ENCODE results near the gene MYBPC2.

The MYBPC2 gene

DNA sequence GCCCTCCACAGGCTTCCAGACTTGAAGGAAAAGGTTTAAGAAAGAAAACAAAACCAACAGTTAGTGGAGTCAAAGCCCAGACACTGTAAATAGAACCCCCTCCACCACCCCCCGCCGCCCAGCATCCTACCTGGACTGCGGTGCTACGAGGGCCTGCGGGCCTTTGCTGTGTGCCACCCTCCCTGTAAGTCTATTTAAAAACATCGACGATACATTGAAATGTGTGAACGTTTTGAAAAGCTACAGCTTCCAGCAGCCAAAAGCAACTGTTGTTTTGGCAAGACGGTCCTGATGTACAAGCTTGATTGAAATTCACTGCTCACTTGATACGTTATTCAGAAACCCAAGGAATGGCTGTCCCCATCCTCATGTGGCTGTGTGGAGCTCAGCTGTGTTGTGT is 50.2 kb downstream of the MYBPC2 start:
- DNase-seq, result no peak

DNA sequence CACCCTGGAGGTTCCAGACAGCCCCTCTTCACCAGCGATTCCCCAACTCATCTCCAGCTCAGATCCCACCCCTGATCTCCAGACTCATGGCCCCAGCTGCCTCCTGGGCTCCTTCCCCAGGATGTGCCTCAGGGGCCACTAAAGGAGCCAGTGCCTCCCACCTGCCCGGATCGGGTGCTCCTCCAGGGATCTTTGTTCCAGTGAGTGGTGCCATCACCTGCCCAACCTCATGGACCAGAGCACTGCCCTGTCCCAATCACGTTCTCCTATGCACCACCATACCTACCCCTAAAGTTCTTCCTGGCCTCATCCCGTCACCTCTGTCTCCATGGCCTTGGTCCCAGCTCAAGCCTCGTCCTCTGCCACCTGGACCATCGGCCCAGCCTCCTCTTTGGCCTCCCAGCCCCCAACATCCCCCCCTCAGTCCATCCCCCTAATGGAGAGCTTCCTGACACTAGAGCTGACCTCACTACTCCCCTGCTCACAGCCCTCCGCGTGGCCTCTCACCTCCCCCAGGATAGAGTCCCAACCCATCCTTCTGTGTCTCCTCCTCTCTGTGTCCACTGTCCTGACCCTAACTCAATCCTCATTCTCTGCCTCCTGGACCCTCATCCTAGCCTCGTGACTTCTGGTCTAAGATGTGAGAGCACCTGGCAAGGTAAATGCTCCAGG is 52.7 kb downstream of the MYBPC2 start:
- no peak for DNase-seq

DNA sequence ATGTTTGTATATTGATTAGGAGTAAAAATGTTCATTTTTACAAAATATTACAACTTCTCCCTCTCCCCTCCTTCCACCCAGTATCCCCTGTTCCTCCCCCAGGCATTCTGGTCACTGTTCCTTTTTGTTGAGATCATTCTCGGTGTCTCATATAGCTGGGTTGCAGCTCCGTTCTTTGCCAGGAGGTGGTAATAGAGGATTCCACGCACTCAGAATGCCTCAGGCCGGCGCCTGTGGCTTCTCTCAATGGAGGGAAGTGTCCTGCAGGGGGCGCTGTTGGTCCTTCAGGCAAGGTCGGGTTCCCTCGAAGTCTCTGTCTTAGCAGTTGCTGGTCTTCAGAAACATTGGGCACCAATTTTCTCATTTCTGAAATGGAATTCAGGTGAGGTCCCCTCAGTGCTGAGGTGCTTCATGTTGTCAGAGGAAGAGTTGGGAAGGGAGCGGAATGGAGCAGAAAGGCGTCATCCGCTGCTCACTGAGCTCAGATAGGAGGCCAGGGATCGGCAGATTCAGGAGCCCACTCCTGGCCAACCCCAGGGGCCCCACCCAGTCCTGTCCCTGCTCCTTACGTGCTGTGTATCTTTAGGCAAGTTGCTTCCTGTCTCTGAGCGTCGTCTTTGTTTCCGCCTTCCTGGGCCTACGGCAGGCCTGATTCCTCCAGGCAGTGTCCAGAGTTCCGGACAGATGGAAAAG is 54.3 kb downstream of the MYBPC2 start:
- no peak for DNase-seq

DNA sequence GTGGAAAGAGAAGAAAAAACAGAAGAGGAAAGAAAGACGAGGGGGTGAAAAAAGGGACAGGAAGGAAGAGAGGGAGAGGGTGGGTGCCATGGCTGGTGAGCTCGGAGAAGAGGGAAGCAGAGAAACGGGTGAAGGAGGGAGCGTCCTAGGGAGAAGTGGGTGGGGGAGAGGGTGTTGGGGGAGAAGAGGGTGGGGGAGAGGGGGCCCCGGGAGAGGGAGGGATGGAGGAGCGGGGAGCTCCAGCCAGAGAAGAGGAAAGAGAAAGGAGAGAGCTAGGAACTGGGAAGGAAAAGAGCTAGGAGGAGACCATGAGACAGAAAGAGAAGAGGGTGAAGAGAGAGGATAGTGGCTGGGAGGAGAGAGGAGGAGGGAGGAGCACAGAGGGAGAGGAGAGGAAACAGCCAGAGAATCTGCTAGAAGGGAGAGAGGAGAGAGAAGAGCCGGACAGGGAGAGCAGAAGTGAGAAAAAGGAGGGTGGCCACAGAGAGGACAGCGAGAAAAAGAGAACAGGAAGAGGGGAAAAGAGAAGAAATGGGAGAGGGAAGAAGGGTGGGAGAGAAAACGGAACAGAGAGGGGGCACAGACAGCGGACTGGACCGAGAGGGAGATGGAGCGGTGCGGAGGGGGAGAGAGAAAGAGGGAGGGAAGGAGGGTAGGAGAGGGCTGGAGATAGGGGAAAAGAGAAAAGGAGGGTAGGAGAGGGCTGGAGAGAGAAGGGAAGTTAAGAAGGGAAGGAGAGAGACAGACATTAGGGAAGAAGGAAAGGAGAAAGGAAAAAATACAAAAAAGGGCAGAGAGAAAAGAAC is 55.9 kb downstream of the MYBPC2 start:
- no peak for DNase-seq

DNA sequence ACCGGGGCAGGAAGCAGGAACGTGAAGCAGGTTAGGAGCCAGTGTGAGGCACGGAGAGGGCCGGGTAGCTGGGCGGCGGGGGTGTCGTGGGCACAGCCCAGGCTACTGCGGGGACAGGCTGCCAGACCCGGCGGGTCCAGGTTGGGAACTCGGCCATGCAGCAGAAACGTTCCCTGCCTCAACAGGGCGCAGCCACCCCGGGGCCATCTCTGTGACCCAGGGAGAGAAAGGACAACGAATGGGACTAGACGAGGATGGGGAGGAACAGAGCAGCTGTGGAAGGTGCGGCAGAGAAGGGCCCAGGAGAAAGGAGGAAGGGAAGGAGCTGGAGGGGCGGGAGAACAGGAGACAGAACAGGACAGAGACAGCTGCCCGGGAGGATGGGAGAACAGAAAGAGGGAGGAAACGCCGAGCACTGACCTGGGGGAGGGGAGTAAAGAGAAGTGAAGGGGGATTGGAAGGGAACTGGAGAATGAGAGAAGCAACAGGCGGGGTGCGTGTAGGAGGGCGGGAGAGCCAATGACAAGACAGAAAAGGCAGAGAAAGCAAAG is 56.8 kb downstream of the MYBPC2 start:
- DNase-seq, result no peak

DNA sequence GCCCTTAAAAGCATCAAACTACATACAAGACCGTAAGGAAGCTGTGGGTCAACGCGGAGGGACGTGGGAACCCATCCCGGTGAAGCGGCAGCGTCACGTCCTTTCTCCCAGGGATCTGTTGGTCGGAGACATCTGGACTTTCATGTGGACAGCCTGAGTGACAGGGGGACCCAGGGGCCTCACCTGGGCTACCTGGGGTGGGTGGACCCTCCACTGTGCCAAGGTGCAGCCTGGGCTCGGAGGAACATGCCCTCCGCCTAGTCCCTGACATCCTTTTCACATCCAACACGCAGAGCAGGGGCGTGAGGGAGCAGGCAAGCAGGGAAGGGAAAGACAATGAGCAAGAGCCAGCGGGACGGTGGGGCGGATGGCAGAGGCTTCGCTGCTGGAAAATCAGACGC is 57.7 kb downstream of the MYBPC2 start:
- no peak for DNase-seq

DNA sequence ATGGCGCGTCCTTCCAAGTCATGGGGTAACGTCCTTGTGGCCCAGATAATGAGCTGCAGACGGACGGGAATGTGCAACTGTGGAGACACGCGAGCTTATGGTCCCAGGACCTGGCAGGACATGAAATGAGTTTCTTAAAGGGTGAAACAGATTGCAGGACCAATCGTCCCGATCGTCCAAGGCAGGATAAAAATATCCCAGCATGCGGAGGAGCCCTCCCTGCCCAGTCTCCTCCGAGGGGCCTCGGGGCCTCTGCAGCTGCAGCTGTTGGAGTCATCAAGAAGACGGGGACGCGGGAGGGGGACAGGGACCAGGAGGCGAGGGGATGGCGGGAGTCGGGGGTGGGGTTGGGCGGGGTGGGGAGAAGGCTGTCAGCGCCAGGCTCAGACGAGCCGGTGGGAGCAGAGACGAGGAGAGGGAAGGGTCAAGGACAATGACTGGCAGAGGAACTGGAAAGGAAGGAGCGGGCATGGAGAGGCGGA is 58.3 kb downstream of the MYBPC2 start:
- no peak for DNase-seq

DNA sequence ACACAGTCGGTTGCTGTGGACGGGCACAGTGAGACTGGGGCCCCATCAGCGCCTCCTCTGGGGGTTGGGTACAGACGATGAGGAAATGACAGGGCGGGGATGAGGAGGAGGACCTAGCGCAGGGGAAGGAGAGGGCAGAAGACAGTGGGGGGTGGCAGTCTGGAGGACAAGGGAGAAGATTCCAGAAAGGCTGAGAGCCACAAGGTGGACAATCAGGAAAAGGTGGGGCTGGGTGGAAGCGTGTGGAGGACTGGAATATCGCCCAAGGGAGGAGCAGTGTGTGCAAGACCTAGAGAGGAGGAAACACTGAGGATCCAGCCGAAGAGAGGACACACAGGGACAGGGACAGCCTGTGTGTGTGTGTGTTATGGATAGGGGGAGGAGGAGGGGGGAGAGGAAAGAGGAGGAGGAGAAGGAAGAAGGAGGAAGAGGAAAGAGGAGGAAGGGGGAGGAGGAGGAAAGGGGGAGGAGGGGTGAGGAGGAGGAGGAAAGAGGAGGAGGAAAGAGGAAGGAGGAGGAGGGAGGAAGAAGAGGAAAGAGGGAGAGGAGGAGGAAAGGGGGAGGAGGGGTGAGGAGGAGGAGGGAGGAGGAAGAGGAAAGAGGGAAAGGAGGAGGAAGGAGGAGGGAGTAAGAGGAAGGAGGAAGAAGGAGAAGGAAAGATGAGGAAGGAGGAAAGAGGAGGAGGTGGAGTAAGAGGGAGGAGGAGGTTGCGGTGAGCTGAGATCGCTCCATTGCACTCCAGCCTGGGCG is 59.8 kb downstream of the MYBPC2 start:
- no peak for DNase-seq

DNA sequence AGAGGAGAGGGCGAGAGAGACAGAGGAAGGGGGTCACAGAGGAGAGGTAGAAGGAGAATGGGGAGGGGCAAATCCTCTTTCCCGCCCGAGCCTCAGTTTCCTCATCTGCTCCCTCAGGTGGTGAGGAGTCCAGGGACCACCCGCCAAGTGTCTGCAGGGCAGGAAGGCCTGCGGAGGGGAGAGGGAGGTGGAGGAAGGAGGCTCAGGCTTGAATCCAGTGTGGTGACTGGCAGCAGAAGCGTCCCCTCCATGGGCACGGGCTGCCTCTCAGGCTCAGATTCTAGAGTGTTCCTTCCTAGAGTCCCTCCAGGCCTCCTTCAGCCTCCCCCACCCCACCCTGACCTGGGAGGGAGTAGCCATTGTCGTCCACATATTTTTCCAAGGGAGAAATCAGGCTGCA is 60.5 kb downstream of the MYBPC2 start:
- no peak for DNase-seq

DNA sequence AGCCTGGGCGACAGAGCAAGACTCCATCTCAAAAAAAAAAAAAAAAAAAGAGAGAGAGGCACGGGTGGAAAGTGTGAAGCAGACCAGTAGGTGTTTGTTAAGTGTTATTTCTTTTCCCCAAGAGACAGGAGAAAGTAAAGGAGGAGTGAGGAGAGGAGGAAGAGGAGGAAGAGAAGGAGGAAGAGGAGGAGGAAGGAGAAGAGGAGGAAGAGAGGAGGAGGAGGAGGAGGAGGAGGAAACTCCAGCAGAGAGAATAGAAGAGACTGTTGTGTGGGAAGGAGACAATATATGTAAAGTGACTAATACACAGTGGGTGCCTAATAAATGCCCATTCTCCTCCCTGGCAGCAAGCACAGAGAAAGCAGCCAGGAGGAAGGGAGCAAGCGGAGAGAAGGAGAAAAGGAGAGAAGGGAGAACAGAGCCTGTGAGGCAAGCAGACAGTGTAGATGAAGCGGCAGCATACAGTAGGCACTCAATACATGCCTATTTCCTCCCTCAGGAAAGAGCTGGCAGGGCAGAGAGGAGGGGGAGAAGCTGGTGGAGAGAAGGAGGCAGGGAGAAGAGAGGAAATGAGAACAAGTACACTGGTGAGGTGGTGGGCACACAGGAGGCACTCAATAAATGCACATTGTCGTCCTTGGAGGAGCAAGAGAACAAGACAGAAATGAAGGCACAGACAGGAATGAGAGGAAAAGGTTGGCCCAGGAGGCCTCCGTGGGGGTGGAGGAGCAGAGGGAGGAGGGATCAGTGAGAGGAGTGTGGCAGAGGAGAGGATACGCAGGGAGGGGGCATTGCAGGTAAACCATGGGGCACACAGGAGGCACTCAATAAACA is 61.7 kb downstream of the MYBPC2 start:
- DNase-seq, result no peak

DNA sequence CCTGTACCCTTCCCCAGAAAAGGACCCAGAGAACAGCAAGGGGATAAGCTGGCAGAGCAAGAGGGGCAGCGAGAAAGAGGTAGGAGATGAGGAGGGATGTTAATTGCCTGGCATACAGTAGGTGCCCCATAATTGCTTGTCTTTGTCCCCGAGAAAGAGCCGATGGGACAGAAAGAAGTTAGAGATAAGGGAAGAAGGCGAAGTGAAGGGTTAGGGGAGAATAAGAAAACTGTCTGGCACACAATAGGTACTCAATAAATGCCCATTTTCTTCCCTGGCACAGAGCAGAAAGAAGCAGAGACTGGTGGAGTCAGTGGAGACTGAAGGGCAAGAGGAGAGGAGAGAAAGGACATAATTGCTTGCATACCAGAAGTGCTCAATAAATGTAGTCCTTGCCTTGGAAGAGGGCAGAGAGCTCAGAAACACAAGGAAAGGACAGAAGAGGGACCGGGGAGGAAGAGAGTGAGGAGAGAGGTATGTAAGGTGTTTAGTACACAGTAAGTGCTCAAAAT is 62.4 kb downstream of the MYBPC2 start:
- DNase-seq, result no peak

DNA sequence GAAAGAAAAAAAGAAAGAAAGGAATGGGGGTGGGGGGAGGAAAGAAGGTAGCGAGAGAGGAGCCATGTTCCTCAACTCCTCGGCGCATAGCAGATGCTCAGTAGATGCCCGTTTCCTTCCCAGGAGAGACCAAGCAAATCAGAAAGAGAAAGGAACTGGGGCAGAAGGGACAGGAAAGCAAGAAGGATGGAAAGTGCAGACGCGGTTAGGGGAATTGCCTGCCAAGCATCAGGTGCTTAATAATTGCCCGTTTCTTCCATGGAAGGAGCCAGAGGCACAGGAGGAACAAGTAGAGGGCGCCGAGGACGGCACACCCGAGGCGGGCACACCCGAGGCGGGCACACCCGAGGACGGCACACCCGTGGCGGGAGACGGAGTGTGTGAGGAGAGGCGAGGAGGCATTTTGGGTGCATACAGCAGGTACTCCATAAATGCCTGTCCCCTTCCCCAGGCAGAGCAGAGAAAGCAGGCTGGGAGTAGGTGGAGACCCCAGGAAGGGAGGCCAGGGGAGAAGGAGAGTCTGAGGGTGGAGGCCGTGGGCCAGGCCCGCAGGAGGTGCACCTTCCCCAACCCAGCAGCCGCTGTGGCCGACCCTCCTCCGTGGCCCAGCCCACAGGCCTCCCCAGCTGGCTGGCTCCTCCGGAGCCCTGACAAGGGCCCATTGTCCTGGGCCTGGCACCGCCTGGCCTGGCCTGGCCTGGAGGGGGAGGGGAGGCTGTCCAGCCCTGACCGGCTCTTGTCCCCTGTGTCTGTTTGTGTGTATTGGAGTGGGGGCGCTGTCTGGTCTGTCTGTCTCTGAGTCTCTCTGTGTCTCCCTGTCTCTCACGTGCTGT is 63.7 kb downstream of the MYBPC2 start:
- no peak for DNase-seq

DNA sequence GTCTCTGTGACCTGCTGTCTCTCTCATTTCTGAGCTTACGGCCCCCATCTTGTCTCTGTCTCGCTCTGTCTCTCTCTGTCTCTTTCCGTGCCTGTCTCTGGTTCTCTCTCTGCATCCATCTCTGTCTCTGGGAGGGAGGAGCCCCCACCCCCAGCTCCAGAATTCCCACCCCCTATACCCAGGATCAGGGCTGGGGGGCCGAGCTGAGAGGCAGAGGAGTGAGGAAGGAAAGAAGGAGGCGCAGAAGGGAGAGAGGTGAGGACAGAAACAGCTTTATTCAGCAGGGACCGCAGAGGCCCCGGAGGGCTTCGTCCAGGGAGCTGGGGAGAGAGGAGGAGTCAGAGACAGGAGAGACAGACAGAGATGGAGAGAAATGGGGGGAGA is 64.3 kb downstream of the MYBPC2 start:
- DNase-seq, result no peak

DNA sequence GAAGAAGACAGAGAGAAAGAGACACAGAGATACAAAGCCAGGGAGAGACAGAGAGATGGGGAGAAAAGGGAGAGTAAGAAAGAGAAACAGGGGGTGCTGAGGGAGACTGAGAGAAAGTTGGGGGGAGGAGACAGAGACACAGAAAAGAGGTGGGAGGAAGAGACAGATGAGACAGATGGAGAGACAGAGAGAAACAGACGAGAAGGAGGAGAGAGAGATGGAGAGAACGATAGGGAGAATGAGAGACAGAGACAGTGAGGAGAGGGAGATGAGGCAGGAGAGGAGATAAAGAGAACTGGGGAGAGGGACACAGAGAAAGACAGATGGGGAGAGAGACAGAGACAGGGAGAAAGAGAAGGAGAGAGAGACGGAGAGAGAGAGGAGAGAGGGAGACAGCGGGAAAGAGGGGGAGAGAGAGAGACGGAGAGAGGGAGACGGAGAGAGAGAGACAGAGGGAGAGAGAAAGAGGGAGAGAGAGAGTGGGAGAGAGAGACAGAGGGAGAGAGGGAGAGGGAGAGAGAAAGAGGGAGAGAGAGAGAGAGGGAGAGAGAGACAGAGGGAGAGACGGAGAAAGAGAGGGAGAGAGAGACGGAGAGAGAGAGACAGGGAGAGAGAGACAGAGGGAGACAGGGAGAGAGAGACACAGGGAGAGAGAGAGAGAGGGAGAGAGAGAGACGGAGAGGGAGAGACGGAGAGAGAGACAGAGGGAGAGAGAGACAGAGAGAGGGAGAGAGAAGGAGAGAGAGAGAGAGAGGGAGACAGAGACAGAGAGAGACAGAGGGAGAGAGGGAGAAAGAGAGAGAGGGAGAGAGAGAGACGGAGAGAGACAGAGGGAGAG is 65.7 kb downstream of the MYBPC2 start:
- DNase-seq, result no peak

DNA sequence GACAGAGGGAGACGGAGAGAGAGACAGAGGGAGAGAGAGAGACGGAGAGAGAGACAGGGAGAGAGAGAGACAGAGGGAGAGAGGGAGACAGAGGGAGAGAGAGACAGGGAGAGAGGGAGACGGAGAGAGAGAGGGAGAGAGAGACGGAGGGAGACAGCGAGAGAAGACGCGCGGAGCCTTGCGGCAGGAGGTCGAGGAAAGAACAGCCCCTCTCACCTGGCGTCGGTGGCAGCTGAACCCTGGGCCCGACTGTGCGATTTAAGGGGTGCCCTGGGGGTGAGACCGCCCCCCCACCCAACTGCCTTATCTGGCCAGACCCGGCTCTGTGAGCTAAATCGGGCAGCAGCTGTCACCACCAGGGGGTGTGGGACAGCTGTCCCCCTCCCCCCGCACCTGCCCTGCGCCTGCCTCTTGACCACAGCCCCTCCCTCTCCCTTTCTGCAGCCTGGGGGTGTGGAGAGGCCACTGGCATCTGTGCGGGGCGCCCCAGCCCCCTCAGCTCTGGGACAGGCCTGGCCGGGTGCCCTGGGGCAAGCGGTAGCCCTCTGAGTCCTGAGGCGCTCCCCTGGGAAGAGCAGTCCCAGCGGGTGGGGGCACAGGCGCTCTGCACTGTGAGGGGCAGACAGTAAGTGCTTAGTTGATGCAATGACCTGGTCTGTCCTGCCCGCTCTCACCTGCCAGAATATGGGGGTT is 67.5 kb downstream of the MYBPC2 start:
- no peak for DNase-seq

DNA sequence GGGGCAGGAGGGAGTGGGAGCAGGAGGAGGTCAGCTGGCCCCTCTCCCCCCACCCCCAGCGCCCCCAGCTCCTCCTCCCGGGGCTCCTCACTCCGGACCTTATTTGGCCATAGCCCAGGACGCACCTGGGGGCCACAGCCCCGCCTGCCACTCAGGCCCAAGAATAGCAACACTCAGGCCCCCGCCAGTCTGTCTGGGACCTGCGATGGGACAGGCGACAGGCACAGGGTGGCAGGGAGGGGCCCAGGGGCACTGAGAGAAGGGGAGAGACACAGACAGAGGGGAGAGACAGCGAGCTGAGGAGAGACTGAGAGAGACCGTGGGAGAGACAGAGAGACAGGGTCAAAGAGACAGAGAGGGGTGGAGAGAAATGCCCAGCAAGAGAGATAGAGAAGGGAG is 68.1 kb downstream of the MYBPC2 start:
- DNase-seq, result no peak

DNA sequence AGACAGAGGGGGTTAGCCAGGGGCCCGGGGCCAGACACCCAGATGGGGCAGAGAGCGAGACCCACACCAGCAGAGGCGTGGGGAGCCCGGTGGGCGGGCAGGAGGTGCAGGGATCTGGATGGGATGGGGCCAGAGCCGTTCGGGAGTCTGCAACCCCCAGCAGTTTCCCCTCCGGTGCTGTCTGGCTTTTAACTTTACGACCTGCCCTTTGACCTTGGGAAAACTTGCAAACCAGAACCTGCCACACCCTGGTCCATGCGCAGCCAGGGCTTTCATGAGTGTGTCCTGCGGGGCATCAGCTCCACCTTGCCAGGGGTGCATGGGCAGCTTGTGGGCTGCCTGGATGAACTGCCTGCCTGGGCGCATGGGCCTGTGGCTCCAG is 68.5 kb downstream of the MYBPC2 start:
- DNase-seq, result no peak

DNA sequence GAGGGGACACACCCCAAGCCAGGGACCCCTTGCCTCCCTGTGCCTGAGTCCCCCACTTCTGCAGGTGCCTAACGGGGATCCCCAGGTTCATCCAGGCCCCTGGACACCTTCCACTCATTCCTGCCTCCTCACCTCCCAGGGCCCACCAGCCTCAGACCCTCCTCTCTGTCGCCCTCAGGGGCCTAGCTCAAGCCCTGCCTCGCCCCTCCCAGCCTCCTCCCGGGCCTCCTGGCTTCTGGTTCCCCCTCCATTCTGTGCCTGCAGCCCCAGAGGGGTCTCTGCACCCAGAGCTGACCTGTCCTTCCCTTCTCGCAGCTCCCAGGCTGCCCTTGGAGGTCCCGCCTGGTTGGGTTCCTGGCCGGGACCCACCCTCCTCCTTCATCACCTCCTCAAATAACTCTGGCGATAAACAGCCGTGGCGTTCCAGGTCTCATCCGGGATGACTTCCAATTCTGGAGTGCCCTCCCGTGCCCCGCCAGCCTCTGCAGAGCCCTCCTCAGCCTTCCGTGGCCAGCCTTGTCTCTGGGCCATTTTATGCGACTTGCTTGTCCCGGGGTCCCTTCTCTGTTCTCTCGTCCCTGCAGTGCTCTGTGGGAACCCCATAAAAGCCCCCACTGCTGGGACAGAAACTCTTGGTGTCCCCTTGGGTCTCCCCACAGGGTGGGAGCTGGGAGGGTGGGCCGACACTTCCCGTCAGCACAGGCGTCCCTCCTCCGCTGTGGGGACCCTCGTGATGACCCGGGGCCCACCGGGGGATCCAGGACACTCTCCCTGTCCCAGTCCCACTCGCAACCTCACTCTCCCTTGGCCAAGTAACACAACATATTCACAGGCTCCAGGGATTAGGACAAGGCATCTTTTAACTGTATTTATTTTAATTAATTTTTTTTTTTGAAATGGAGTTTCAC is 69.1 kb downstream of the MYBPC2 start:
- DNase-seq, result no peak
